T-helper 9 cell (primary cell): Measurements from ENCODE around the gene SLC22A17.
A peak's percentile ranks its signal among the peaks of the same experiment; 100 is the strongest.
"Not testable (repeated sequence)": the region's sequence is repeated elsewhere in the genome, so short reads cannot be mapped to it uniquely, and the experiment has no call there.

Experiments used
- DNase-seq: peaks from one replicate; pipeline ENCODE4 v3.0.0-alpha.2; 2020

Gene SLC22A17

DNA sequence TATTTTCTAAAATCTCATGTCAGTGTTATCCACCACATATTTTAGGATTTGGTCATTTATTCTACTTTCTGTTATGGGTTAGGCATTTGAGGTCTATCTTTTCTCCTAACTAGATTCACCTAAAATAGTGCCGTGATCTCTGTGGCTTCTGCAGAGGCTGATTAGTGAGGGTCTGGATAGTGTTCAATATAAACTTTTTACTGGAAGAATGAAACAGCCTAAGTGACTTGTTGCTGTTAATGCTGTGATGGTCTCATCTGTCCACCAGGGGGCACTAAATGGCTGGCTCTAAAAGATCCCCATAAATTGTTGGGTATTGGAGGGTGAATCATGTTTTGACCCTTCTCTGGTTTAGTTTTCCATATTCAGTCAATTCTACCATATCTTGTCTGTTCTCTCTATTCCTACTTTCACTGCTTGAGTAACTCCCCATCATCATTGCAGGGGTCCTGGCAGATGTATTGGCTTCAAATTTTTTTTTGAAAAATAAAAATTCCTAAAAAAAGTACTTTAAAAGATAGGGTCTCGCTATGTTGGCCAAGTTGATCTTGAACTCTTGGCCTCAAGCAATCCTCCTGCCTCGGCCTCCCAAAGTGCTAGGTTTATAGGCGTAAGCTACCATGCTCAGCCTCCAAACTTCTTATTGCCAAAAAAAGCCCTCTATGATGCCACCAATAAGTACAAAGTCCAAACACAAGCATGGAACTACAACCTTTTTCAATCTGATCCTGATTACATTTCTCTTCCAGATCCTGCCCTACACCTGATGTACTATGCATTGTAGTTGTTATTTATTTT, 24.5 kb downstream of the SLC22A17 start:
- DNase-seq = peak; percentile 45

DNA sequence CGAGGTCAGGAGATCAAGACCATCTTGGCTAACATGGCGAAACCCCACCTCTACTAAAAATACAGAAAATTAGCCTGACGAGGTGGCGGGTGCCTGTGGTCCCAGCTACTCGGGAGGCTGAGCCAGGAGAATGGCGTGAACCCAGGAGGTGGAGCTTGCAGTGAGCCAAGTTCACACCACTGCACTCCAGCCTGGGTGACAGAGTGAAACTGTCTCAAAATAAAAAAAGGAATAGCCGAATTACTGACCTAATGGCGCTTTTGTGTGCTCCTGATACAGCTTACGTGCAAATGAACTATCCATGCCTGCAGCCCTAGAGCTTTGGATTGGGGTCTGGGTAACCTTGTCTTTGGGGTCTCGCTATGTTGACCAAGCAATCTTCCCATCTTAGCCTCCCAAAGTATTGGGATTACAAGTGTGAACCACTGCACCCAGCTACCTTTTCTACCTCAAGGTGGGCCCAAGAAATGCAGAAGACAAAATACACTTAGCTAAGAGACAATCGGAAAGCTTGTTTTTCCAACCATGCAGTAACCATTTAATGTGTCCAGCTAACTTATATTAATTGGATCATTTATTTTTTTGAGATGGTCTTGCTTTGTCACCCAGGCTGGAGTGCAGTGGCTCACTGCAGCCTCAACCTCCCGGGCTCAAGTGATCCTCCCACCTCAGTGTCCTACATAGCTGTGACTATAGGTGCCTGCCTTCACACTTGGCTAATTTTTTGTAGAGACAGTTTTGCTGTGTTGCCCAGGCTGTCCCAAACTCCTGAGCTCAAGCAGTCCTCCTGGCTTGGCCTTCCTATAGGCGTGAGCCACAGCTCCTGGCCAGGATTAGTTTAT, 26.0 kb downstream of the SLC22A17 start:
- DNase-seq = no peak

DNA sequence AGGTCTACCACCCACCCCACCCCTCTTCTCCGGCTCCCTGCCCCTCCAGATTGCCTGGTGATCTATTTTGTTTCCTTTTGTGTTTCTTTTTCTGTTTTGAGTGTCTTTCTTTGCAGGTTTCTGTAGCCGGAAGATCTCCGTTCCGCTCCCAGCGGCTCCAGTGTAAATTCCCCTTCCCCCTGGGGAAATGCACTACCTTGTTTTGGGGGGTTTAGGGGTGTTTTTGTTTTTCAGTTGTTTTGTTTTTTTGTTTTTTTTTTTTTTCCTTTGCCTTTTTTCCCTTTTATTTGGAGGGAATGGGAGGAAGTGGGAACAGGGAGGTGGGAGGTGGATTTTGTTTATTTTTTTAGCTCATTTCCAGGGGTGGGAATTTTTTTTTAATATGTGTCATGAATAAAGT, 26.9 kb downstream of the SLC22A17 start:
- DNase-seq = not testable (repeated sequence)

DNA sequence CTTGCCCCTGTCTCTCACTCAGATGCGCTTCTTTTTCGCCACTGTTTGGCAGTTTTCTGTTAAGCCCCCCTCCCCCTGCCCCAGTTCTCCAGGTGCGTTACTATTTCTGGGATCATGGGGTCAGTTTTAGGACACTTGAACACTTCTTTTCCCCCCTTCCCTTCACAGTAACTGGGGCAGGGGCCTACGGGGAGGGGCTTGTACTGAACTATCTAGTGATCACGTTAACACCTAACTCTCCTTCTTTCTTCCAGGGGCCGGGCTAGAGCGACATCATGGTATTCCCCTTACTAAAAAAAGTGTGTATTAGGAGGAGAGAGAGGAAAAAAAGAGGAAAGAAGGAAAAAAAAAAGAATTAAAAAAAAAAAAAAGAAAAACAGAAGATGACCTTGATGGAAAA, 27.7 kb downstream of the SLC22A17 start:
- no peak for DNase-seq

DNA sequence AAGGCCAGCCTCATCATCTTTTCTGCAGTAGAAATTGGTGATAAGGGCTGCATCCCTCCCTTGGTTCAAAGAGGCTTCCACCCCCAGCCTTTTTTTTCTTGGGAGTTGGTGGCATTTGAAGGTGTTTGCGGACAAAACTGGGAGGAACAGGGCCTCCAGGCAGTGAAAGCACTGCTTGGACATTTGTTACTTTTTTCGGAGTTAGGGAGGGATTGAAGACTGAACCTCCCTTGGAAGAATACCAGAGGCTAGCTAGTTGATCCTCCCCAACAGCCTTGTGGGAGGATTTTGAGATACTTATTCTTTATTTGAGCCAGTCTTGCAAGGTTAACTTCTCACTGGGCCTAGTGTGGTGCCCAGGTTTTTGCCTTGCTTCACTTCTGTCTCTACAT, 28.2 kb downstream of the SLC22A17 start:
- DNase-seq = no peak

DNA sequence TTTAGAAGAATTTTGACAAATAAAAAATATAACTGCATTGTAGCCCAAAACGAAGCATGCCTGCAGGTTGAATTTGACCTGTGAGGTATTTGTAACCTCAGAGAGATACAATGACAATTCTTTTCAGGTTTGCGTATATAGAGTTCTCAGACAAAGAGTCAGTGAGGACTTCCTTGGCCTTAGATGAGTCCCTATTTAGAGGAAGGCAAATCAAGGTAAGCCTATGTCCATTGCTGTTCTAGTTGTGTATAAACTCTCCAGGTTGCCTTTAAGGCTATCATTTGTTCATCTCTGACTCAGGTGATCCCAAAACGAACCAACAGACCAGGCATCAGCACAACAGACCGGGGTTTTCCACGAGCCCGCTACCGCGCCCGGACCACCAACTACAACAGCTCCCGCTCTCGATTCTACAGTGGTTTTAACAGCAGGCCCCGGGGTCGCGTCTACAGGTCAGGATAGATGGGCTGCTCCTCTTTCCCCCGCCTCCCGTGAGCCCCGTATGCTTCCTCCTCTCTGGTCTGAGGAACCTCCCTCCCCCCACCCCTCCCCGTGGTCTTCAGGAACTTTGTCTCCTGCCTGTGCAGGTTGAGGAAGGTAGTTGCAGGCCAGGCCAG, 28.7 kb downstream of the SLC22A17 start:
- no peak for DNase-seq

DNA sequence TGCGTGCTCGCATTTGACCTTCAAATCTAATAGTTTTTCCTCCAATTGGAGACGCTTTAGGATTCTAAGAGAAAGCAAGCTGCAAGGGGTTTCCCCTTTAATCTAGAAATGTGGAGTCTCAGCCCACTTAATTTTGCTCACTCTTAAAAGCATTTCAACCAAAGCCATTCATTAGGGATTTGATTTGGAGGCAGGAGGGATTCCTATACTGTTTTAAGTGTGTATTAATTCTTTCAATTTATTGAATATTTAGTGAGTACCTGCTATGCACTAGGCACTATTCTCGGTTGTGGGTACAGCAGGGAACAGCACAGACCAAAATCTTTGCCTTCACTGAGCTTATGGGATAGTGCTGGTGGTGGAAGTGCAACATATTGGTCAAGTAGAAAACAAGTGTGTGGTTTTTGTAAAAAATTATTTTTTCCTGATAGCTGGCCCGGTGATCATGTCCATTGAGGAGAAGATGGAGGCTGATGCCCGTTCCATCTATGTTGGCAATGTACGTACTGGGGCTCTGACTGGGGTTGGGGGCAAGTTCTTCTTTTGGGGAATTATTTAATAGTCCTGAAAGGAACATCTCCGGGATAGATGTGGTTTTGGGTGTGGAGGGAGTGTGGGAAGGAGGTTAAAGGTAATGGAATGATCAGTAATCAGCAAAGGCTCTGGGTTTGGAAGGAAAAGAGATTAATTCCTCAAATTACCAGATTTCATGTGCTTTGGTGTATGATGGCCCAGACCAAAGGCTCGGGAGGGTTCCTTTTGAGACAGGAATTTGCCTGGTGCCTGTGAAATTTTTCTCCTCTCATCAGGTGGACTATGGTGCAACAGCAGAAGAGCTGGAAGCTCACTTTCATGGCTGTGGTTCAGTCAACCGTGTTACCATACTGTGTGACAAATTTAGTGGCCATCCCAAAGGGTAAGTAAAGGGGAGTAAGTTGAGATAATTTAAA, 29.8 kb downstream of the SLC22A17 start:
- no peak for DNase-seq

DNA sequence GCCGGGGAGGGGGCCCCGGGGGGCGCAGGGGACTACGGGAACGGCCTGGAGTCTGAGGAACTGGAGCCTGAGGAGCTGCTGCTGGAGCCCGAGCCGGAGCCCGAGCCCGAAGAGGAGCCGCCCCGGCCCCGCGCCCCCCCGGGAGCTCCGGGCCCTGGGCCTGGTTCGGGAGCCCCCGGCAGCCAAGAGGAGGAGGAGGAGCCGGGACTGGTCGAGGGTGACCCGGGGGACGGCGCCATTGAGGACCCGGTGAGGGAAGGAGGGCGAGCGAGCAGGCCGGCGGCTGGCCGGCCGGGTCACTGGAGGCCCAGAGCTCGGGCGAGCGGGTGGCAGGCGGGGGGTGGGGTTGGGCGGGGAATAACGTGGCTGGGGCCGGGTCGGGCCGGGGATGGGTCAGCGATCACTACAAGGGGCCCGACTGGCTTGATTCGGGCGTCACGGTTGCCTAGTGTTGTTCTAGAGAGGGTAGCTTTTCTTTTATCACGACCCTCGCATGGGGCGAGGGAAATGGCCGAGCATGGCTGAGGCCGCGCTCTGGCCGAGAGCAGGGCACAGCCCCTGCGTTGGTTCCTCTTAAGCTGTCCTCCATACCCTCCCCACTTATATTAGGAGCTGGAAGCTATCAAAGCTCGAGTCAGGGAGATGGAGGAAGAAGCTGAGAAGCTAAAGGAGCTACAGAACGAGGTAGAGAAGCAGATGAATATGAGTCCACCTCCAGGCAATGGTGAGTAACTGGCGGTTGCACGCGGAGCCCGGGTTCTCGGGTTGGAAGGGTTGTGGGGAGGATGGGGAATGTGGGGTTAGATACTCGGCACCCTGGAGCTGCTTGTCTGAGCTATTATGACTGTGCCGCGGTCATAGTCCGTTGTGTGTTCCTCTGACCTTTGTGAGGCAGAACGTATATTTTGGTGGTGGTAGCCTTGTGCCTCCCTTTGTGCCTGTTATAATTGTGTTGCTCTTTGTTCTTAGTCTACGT, 30.8 kb downstream of the SLC22A17 start:
- peak; percentile 26 for DNase-seq

DNA sequence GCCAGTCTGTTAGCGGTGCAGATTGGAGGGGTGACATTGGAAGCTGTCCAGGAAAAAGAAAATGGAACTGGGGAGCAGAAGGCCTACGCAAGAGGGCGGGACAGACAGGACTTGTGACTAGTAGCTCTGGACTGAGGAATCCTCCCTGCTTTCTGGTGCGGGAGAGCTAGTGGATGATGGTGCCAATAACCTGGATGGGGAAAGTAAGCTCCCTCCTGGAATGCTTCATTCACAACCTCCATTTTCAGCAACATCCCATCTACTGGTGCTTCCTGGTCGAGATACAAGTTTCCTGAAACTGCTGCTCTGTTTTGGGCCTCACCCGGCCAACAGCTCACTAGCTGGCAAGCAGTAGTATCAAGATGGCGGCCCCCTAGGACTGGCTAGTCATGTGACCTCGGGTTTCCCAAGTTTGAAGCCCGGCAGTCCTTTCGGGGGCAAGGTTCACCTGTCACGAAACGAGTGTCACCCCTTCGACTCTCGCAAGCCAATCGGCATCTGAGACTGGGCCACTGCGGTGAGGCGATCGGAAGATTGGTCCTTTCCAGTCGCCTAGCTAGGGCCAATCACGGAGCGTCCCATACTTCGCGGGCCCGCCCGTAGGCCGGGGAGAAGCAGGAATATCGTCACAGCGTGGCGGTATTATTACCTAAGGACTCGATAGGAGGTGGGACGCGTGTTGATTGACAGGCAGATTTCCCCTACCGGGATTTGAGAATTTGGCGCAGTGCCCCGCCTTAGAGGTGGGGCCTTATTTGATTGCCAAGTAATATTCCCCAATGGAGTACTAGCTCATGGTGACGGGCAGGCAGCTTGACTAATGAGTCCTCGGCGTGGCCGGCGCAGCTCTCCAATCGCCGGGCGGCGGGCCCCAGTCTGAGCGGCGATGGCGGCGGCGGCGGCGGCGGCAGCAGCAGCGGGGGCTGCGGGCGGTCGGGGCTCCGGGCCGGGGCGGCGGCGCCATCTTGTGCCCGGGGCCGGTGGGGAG, 31.8 kb downstream of the SLC22A17 start, which contains the start of gene PABPN1:
Gene PABPN1 (plus strand): TSS at position 874 of the 988 bp plus-strand sequence. CDS start 13 bp downstream, at position 887.
- peak; percentile 91 for DNase-seq

DNA sequence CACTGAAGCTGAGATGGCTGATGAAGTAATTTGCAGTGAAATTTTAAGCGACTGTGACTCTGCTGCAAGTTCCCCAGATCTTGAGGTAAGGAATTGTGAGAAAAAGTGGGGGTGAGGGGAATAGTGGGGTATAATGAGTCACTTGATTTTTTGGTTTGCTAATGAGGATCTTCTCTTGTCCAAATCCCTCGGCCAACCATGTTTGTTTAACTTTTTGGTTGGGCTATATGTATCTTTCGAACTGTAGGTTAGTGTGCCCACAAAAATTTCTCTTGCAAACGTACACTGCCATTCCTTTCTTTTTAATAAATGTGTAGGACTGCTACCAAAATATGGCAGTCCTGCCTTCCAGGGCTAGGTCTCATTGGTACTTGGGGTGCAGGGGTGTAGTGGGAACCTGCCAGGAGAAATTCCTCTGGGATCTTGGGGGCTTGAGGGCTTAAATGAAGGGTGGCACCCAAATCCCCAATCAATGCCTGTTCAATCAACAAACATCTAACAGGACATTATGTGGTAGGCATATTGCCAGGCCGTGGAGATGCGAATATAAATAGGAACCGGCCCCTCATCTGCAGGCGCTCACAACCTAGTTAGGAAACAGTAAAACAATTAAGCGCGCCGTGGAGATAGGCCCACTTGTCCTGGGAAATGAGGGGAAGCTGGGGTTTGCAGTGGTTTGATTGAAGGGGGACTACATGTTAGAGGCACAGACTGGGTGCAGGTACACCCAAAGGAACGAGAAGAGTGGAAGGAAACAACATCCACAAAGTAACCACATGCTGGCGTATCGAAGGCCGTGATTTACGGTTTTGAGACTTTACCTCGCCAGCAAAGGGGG, 32.7 kb downstream of the SLC22A17 start:
- DNase-seq = no peak

DNA sequence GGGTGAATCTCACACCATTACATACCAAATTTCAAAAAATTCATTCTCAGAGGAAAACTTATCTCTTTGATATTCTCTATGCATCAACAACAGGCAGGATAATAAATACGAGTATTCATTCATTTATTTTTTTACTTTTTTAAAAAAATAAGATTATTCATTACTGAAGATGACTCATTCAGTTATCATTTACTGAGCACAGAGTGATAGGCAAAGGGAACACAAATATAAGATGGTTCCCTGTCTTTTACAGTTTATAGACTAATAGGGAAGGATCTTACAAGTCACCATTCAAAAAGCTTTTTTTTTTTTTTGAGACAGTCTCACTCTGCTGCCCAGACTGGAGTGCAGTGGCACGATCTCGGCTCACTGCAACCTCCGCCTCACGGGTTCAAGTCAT, 36.4 kb downstream of the SLC22A17 start:
- no peak for DNase-seq

DNA sequence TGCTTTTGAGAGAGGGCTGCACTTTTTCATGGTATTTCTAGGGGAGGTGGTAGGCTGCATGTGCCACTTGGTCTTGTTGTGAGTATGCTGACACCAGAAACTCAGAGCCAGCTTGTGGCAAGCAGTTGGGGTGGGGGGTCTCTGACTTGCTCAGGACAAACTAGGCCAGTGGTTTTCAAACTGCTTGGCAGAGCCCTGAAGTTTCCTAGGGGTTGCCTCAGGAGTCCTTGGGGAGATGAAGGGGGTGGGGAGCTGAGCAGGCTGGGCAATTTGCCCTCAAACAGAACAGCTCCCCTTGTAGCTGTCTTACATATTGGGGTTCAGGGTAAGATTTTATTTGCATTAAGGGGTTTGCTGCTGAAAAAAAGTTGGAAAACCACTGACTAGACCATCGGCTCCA, 42.1 kb downstream of the SLC22A17 start:
- DNase-seq = no peak

DNA sequence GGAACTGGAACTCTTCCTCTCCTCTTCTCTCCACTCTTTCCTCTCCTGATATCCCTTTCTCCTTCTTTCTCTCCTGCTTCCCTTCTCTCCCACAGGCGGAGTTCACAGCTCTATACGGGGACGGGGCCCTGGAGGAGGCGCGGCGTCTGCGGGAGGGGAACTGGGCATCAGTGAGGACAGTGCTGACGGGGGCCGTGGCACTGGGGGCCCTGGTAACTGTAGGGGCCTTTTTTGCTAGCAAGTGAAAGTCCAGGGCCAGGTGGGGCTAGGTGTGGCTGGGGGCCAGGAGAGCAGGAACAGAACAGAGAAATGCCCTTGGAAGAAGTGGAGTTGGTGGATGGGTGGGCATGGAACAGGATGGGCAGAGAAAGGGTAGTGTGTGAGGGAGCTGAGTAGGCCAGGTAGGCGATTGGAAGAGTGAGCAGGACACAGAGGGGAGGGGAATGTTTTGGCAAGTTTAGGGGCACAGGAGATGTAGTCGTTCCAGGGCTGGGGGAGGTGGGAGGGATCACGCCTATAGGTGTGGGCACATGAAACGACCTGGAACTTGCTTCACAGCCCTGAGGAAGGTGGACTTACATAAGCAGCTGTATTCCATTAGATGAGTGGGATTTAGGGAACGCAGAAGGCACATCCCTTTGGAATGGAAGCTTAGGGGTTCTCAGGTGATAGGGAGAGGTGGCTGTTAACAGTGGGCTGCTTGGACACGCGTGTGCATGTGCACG, 43.8 kb downstream of the SLC22A17 start:
- no peak for DNase-seq

DNA sequence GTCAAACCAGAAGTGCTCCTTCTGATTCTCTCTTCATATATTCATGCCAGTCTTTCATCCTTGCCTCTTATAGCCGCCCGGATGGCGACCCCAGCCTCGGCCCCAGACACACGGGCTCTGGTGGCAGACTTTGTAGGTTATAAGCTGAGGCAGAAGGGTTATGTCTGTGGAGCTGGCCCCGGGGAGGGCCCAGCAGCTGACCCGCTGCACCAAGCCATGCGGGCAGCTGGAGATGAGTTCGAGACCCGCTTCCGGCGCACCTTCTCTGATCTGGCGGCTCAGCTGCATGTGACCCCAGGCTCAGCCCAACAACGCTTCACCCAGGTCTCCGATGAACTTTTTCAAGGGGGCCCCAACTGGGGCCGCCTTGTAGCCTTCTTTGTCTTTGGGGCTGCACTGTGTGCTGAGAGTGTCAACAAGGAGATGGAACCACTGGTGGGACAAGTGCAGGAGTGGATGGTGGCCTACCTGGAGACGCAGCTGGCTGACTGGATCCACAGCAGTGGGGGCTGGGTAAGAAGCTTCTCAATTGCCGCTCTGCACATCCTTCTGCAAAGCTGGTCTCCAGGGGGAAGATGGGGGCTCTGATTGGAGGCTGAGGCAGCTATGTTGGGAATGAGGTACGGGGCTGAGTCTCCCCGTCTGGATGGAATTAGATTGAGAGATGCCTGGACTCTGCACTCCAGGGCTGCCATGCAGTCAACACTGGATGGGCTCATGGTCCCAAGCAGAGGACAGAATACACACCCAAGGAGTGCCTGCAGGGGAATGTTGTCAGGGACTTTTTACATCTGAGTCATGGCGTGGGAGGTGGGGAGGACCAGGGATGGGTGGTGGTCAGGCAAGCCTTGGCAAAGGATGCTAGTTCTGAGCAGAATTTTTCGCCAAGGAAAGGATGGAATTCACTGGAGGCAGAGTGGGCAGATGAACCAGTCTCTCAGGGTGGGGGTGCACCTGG, 44.7 kb downstream of the SLC22A17 start:
- DNase-seq = no peak

DNA sequence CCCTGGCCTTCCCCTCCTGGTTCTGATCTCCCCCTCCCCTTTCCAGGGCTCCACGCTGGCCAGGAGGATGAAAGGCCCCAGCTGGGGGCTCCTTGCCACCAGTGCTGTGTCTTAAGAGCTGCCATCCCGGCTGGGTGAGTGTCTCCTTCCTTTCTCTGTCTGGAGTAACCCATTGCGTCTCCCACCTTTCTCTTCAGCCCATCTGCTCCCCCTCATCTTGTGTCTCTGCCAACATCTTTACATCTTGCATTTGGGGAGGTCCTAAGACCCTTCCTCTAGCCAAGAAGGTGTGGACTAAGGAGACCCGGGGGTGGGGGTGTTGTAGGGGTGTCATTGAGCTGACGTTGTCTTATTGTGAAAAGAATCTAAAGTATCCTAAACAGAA, 45.5 kb downstream of the SLC22A17 start:
- DNase-seq = no peak

DNA sequence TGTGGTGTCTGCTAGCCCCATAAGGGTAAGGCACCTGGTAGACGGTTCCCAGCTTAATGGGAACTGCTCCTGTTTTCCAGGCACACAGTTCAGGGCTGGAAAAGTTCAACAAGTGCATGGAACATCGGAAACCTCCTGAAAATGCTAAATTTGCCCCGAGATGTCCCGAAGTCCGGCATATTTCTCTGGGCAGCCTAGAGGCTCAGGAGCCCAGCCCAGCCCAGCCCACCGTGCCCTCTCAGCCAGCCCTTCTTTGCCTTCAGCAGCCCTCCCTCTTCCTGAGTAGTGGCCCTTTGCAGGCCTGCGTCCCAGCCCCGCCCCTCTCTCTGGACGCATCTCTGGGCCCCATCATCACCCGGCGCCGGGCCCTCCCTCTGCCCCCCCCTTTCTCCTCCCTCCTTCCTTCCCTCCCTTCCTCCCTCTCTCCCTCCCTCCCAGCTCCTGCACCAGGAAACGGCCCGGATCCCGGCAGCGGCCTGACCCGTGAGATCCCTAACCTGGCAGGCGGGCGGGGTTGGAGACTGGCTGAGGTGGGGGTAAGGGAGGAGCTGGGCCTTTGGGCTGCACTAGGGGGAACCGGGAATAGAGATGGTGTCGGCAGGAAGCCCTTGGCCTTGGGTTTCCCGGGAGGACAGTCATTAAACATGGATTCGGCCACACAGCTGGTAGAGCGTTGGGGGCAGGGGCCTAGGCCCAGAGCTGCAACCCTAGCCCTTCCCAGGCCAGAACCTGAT, 46.1 kb downstream of the SLC22A17 start, which contains the start of gene BCL2L2:
Gene BCL2L2 (plus strand): TSS at position 422 of the 734 bp plus-strand sequence. CDS start 935 bp downstream, outside the sequence.
- DNase-seq = no peak
